ENCODE results near the gene FFAR1. TPM values are rescaled to one million over a fixed set of nuclear protein-coding genes. Genes with fewer than 3 reads are reported as not detected.

Gene FFAR1
- polyA plus RNA-seq, 1 of the 3 experiments (the other 2 are of a cell fraction), result not detected

DNA sequence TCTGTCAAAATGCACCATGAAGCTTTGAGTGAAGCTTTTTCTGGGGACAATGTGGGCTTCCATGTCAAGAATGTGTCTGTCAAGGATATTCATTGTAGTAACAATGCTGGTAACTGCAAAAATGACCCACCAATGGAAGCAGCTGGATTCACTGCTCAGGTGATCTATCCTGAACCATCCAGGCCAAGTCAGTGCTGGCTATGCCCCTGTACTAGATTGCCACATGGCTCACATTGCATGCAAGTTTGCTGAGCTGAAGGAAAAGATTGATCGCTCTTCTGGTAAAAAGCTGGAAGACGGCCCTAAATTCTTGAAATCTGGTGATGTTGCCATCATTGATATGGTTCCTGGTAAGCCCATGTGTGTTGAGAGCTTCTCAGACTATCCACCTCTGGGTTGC, 35.8 kb downstream of the FFAR1 start:
- Histone ChIP-seq H3K4me2 (no peak overlapping the region), H3K79me2 (ENCODE audit: insufficient read depth) (no peaks in the 10 kb centered on the region), H3F3A (replicated peaks; ENCODE audit: insufficient read depth) (no peaks in the 10 kb centered on the region), H3K9me2 (no peaks in the 10 kb centered on the region), H3K27ac (ENCODE audit: low read depth in 2 of 2, low read length in 1 of 2) (no peak overlapping the region), H4K20me1 (ENCODE audit: insufficient read depth) (no peaks in the 10 kb centered on the region), H3K9ac (no peak overlapping the region), H2AFZ (ENCODE audit: low read depth) (no peak overlapping the region), H3K4me3 (ENCODE audit: low read depth in 2 of 2, low read length in 1 of 2) (no peak overlapping the region), H3K4me1 (ENCODE audit: control insufficient read depth in 1 of 2, insufficient read depth in 2 of 2, low read depth in 1 of 2, low read length in 1 of 2) (no peaks in the 10 kb centered on the region), H3K9me3 (peaks cover 13% of the 10 kb centered on the region; the same call in 1 of the 2 replicates), H3K27me3 (ENCODE audit: insufficient read depth) (0 out of 2 replicates have a peak, but pooled peaks cover 8% of the 10 kb centered on the region), H3K36me3 (replicated peaks in 1 of 2; ENCODE audit: control insufficient read depth in 1 of 2, insufficient read depth in 2 of 2, low read length in 1 of 2) (no peaks in the 10 kb centered on the region)
- DNase-seq, result no peak
- CTCF ChIA-PET, result no interaction called here
- WGBS (ENCODE audit: low lambda C conversion rate), result 24% methylated on average over 2 of the region's 2 CpGs
- POLR2A ChIA-PET, result no interaction called here
- TF ChIP-seq RAD21 (IDR thresholded peaks at IDR 0.05; ENCODE audit: low read length) (no peak), FOXM1 (IDR thresholded peaks at IDR 0.05; ENCODE audit: low read depth) (no peak), YY1 (IDR thresholded peaks at IDR 0.05; ENCODE audit: low read depth) (no peak), MEF2A (IDR thresholded peaks at IDR 0.05; ENCODE audit: borderline replicate concordance, low read depth) (no peak), FOSL2 (IDR thresholded peaks at IDR 0.05; ENCODE audit: borderline replicate concordance, low read depth) (no peak), SMC3 (IDR thresholded peaks at IDR 0.05; ENCODE audit: low read depth, low read length) (no peak), RFX5 (IDR thresholded peaks at IDR 0.05; ENCODE audit: low read length) (no peak), SIN3A (IDR thresholded peaks at IDR 0.05; ENCODE audit: borderline replicate concordance, low read depth, low read length) (no peak), POLR2AphosphoS5 (IDR thresholded peaks at IDR 0.05; ENCODE audit: low read depth, low read length) (no peak), RCOR1 (IDR thresholded peaks at IDR 0.05; ENCODE audit: low read length) (no peak)
- TF ChIP-seq, protein P1, sequence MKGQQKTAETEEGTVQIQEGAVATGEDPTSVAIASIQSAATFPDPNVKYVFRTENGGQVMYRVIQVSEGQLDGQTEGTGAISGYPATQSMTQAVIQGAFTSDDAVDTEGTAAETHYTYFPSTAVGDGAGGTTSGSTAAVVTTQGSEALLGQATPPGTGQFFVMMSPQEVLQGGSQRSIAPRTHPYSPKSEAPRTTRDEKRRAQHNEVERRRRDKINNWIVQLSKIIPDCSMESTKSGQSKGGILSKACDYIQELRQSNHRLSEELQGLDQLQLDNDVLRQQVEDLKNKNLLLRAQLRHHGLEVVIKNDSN (IDR thresholded peaks at IDR 0.05; ENCODE audit: borderline replicate concordance, low read depth), result no peak
- TF ChIP-seq, protein P2, sequence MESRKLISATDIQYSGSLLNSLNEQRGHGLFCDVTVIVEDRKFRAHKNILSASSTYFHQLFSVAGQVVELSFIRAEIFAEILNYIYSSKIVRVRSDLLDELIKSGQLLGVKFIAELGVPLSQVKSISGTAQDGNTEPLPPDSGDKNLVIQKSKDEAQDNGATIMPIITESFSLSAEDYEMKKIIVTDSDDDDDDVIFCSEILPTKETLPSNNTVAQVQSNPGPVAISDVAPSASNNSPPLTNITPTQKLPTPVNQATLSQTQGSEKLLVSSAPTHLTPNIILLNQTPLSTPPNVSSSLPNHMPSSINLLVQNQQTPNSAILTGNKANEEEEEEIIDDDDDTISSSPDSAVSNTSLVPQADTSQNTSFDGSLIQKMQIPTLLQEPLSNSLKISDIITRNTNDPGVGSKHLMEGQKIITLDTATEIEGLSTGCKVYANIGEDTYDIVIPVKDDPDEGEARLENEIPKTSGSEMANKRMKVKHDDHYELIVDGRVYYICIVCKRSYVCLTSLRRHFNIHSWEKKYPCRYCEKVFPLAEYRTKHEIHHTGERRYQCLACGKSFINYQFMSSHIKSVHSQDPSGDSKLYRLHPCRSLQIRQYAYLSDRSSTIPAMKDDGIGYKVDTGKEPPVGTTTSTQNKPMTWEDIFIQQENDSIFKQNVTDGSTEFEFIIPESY (IDR thresholded peaks at IDR 0.05; ENCODE audit: borderline replicate concordance, low read depth), result no peak
- TF ChIP-seq, protein P3, sequence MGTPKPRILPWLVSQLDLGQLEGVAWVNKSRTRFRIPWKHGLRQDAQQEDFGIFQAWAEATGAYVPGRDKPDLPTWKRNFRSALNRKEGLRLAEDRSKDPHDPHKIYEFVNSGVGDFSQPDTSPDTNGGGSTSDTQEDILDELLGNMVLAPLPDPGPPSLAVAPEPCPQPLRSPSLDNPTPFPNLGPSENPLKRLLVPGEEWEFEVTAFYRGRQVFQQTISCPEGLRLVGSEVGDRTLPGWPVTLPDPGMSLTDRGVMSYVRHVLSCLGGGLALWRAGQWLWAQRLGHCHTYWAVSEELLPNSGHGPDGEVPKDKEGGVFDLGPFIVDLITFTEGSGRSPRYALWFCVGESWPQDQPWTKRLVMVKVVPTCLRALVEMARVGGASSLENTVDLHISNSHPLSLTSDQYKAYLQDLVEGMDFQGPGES (IDR thresholded peaks at IDR 0.05; ENCODE audit: low read depth, low read length), result no peak
- TF ChIP-seq, protein P4, sequence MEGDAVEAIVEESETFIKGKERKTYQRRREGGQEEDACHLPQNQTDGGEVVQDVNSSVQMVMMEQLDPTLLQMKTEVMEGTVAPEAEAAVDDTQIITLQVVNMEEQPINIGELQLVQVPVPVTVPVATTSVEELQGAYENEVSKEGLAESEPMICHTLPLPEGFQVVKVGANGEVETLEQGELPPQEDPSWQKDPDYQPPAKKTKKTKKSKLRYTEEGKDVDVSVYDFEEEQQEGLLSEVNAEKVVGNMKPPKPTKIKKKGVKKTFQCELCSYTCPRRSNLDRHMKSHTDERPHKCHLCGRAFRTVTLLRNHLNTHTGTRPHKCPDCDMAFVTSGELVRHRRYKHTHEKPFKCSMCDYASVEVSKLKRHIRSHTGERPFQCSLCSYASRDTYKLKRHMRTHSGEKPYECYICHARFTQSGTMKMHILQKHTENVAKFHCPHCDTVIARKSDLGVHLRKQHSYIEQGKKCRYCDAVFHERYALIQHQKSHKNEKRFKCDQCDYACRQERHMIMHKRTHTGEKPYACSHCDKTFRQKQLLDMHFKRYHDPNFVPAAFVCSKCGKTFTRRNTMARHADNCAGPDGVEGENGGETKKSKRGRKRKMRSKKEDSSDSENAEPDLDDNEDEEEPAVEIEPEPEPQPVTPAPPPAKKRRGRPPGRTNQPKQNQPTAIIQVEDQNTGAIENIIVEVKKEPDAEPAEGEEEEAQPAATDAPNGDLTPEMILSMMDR (IDR thresholded peaks at IDR 0.05), result no peak

Measured in SK-N-SH (cell line).